ENCODE data around the gene LDLRAD4.
"Not testable (repeated sequence)": the region's sequence is repeated elsewhere in the genome, so short reads cannot be mapped to it uniquely, and the experiment has no call there.

LDLRAD4 gene

GRCh38 chr18:13324880-13325279 is 106.3 kb downstream of the LDLRAD4 start:
- in situ Hi-C loops (cut with MboI; ENCODE audit: low sequenced_read_pairs), result no loop called here

- in situ Hi-C loops (cut with MboI; ENCODE audit: low sequenced_read_pairs), result no loop called here
These were observed 109.7 kb downstream of the LDLRAD4 start for GRCh38 chr18:13328213-13328612.

- in situ Hi-C loops (cut with MboI; ENCODE audit: low sequenced_read_pairs), result no loop called here
These were observed 112.4 kb downstream of the LDLRAD4 start for GRCh38 chr18:13330996-13331395.

GRCh38 chr18:13331846-13332245 is 113.3 kb downstream of the LDLRAD4 start:
- in situ Hi-C loops (cut with MboI; ENCODE audit: low sequenced_read_pairs), result no loop called here

- in situ Hi-C loops (cut with MboI; ENCODE audit: low sequenced_read_pairs), result no loop called here
These were observed 114.3 kb downstream of the LDLRAD4 start for GRCh38 chr18:13332874-13333273.

GRCh38 chr18:13335903-13336302 is 117.3 kb downstream of the LDLRAD4 start:
- in situ Hi-C loops (cut with MboI; ENCODE audit: low sequenced_read_pairs), result no loop called here

GRCh38 chr18:13336841-13337240 is 118.3 kb downstream of the LDLRAD4 start:
- in situ Hi-C loops (cut with MboI; ENCODE audit: low sequenced_read_pairs), result no loop called here

GRCh38 chr18:13337369-13337768 is 118.8 kb downstream of the LDLRAD4 start:
- in situ Hi-C loops (cut with MboI; ENCODE audit: low sequenced_read_pairs), result no loop called here

- in situ Hi-C loops (cut with MboI; ENCODE audit: low sequenced_read_pairs), result no loop called here
These were observed 119.8 kb downstream of the LDLRAD4 start for GRCh38 chr18:13338318-13338717.

GRCh38 chr18:13339653-13340052 is 121.1 kb downstream of the LDLRAD4 start:
- in situ Hi-C loops (cut with MboI; ENCODE audit: low sequenced_read_pairs), result no loop called here

GRCh38 chr18:13346449-13346848 is 127.9 kb downstream of the LDLRAD4 start:
- in situ Hi-C loops (cut with MboI; ENCODE audit: low sequenced_read_pairs), result not testable (repeated sequence)

- in situ Hi-C loops (cut with MboI; ENCODE audit: low sequenced_read_pairs), result no loop called here
These were observed 134.7 kb downstream of the LDLRAD4 start for GRCh38 chr18:13353084-13353823.

- in situ Hi-C loops (cut with MboI; ENCODE audit: low sequenced_read_pairs), result no loop called here
These were observed 135.8 kb downstream of the LDLRAD4 start for GRCh38 chr18:13354402-13354801.

GRCh38 chr18:13356032-13356431 is 137.5 kb downstream of the LDLRAD4 start:
- in situ Hi-C loops (cut with MboI; ENCODE audit: low sequenced_read_pairs), result no loop called here

- in situ Hi-C loops (cut with MboI; ENCODE audit: low sequenced_read_pairs), result no loop called here
These were observed 138.7 kb downstream of the LDLRAD4 start for GRCh38 chr18:13357289-13357688.

GRCh38 chr18:13359210-13359609 is 140.7 kb downstream of the LDLRAD4 start:
- in situ Hi-C loops (cut with MboI; ENCODE audit: low sequenced_read_pairs), result no loop called here

GRCh38 chr18:13361431-13361830 is 142.9 kb downstream of the LDLRAD4 start:
- in situ Hi-C loops (cut with MboI; ENCODE audit: low sequenced_read_pairs), result no loop called here

GRCh38 chr18:13362051-13362450 is 143.5 kb downstream of the LDLRAD4 start:
- in situ Hi-C loops (cut with MboI; ENCODE audit: low sequenced_read_pairs), result no loop called here

- in situ Hi-C loops (cut with MboI; ENCODE audit: low sequenced_read_pairs), result no loop called here
These were observed 144.0 kb downstream of the LDLRAD4 start for GRCh38 chr18:13362607-13363006.

GRCh38 chr18:13363359-13363758 is 144.8 kb downstream of the LDLRAD4 start:
- in situ Hi-C loops (cut with MboI; ENCODE audit: low sequenced_read_pairs), result no loop called here

GRCh38 chr18:13364721-13365205 is 146.2 kb downstream of the LDLRAD4 start:
- in situ Hi-C loops (cut with MboI; ENCODE audit: low sequenced_read_pairs), result no loop called here

GRCh38 chr18:13366131-13366530 is 147.6 kb downstream of the LDLRAD4 start:
- in situ Hi-C loops (cut with MboI; ENCODE audit: low sequenced_read_pairs), result no loop called here

GRCh38 chr18:13366541-13366940 is 148.0 kb downstream of the LDLRAD4 start:
- in situ Hi-C loops (cut with MboI; ENCODE audit: low sequenced_read_pairs), result no loop called here

Measured in HL-60/S4 treated with retinoic acid at 250 ng/mL for 4 days and 3 days (cell line).